HCT116 (cell line): Measurements from ENCODE around the gene KLK1. TPM values are rescaled to one million over a fixed set of nuclear protein-coding genes. Genes with fewer than 3 reads are reported as not detected.

Source experiments
- ATAC-seq: fragments of 200-7000 bp; cut with Tn5 transposase; 2 replicates; pipeline ENCODE4 v1.9.1; 2020; ENCODE audit warnings: mild to moderate bottlenecking, moderate library complexity
- BruUV-seq: library from RNA; stranded (reverse); fragments of 400-500 nt; replicated peaks from 2 replicates; lab custom pipeline; 2021; lab: Mats Ljungman, UMichigan
- CTCF ChIA-PET: fragments of 300-600 bp; sonication (Branson Sonifier 250); formaldehyde crosslinking; loops from one replicate; lab custom pipeline; 2021; ENCODE audit warnings: antibody characterized with exemption; lab: Charles Lee
- POLR2A ChIA-PET: fragments of 300-600, 350-600 bp; sonication (Branson Sonifier 250); formaldehyde crosslinking; loops from one replicate; lab custom pipeline; 2021; ENCODE audit warnings: antibody characterized with exemption; lab: Charles Lee
- RAD21 ChIA-PET, 2 experiments: fragments of 300-600 bp; sonication (Branson Sonifier 250); formaldehyde crosslinking; loops; one replicate each; lab custom pipeline; 2023; ENCODE audit warnings: low total read pairs in 2 of 2; ENCODE audit not compliant: uncharacterized antibody in 2 of 2, unreplicated experiment in 2 of 2, low non-redundant PET in 1 of 2; lab: Charles Lee
- DNase-seq: peaks from one replicate; pipeline ENCODE4 v3.0.0-alpha.2; 2010; ENCODE audit warnings: low read depth, low spot score
- H2AFZ ChIP-seq: fragments of 200-600 bp; shearing (Covaris generic), sonication (generic); 2 replicates; pipeline ENCODE4 v1.6.1; 2017; ENCODE audit warnings: low read depth, mixed run types, mixed read lengths, antibody characterized with exemption, low read length; ENCODE audit not compliant: poor library complexity, severe bottlenecking
- H3K27ac ChIP-seq: 2 replicates; pipeline ENCODE4 v1.5.1; 2012; ENCODE audit warnings: low read depth, low read length
- H3K27me3 ChIP-seq: fragments of 200-600 bp; sonication (generic); 2 replicates; pipeline ENCODE4 v1.6.1; 2016; ENCODE audit warnings: mixed run types, low read length, mixed read lengths; ENCODE audit not compliant: insufficient read depth
- H3K36me3 ChIP-seq, 2 experiments: fragments of 200-500 bp in 1 of 2; fragments of 200-600 bp in 1 of 2; sonication (Bioruptor generic) in 1 of 2; sonication (generic) in 1 of 2; 2 replicates each; pipeline versions ENCODE4 v1.5.1 to v1.6.1; 2014 to 2016; ENCODE audit warnings: low read length in 2 of 2, inconsistent platforms in 1 of 2, mixed read lengths in 1 of 2, mixed run types in 1 of 2; ENCODE audit not compliant: insufficient read depth in 2 of 2, control insufficient read depth in 1 of 2
- H3K4me1 ChIP-seq, 2 experiments: fragments of 200-600 bp in 1 of 2; sonication (generic) in 1 of 2; 2 replicates each; pipeline versions ENCODE4 v1.5.1 to v1.6.1; 2012 to 2017; ENCODE audit warnings: low read length in 2 of 2, inconsistent platforms in 1 of 2, mild to moderate bottlenecking in 1 of 2, mixed read lengths in 1 of 2, mixed run types in 1 of 2, moderate library complexity in 1 of 2; ENCODE audit not compliant: insufficient read depth in 2 of 2, control insufficient read depth in 1 of 2
- H3K4me2 ChIP-seq: fragments of 200-600 bp; sonication (generic); 2 replicates; pipeline ENCODE4 v1.6.1; 2017; ENCODE audit warnings: mixed run types, low read length, mixed read lengths
- H3K4me3 ChIP-seq, 2 experiments: fragments of 200-600 bp in 1 of 2; sonication (generic) in 1 of 2; replicated peaks in 1 of 2; 2 replicates each; pipeline ENCODE4 v1.5.1; 2011 to 2016; ENCODE audit warnings: low read length in 2 of 2, control low read depth in 1 of 2, low read depth in 1 of 2, mild to moderate bottlenecking in 1 of 2, mixed read lengths in 1 of 2, mixed run types in 1 of 2
- H3K79me2 ChIP-seq: fragments of 200-600 bp; sonication (generic); 2 replicates; pipeline ENCODE4 v1.6.1; 2017; ENCODE audit warnings: mild to moderate bottlenecking, mixed run types, low read length, moderate library complexity, mixed read lengths; ENCODE audit not compliant: insufficient read depth
- H3K9ac ChIP-seq: fragments of 200-600 bp; sonication (generic); 2 replicates; pipeline ENCODE4 v1.6.1; 2016; ENCODE audit warnings: low read length, mixed read lengths
- H3K9me2 ChIP-seq: fragments of 200-600 bp; sonication (generic), shearing (Covaris generic); 2 replicates; pipeline ENCODE4 v1.6.1; 2017; ENCODE audit warnings: mixed run types, mild to moderate bottlenecking, moderate library complexity; ENCODE audit not compliant: insufficient read depth
- H3K9me3 ChIP-seq, 2 experiments: fragments of 200-500 bp in 1 of 2; fragments of 200-600 bp in 1 of 2; sonication (Bioruptor generic) in 1 of 2; sonication (generic) in 1 of 2; 2 replicates each; pipeline ENCODE4 v1.6.1; 2014 to 2017; ENCODE audit warnings: low read length in 2 of 2, mixed read lengths in 2 of 2, inconsistent platforms in 1 of 2, low read depth in 1 of 2, mild to moderate bottlenecking in 1 of 2, mixed run types in 1 of 2, moderate library complexity in 1 of 2; ENCODE audit not compliant: control insufficient read depth in 1 of 2, insufficient read depth in 1 of 2
- H4K20me1 ChIP-seq: fragments of 200-600 bp; sonication (generic), shearing (Covaris generic); 2 replicates; pipeline ENCODE4 v1.6.1; 2017; ENCODE audit warnings: mixed run types, mild to moderate bottlenecking, moderate library complexity; ENCODE audit not compliant: insufficient read depth
- EGR1 ChIP-seq: IDR thresholded peaks from 2 replicates; pipeline ENCODE4 v1.6.1; 2012; ENCODE audit warnings: low read depth
- EZH2 ChIP-seq: fragments of 200-600 bp; sonication (generic); IDR thresholded peaks from 2 replicates; pipeline ENCODE4 v1.6.1; 2017; ENCODE audit warnings: antibody characterized with exemption, mixed run types
- POLR2A ChIP-seq: IDR thresholded peaks from 2 replicates; pipeline ENCODE4 v1.7.0; 2011; ENCODE audit warnings: borderline replicate concordance; ENCODE audit not compliant: insufficient read depth, insufficient read length; ENCODE audit errors: extremely low read depth
- POLR2AphosphoS5 ChIP-seq: IDR thresholded peaks from 2 replicates; pipeline ENCODE4 v1.6.1; 2011; ENCODE audit warnings: mild to moderate bottlenecking, low read depth, low read length, moderate library complexity
- TCF7L2 ChIP-seq: IDR thresholded peaks from 2 replicates; pipeline ENCODE4 v1.7.0; 2011; ENCODE audit warnings: borderline replicate concordance, inconsistent platforms; ENCODE audit not compliant: insufficient read depth, insufficient read length; ENCODE audit errors: extremely low read depth
- ZFX ChIP-seq: fragments of 450-650 bp; IDR thresholded peaks from 2 replicates; pipeline ENCODE4 v1.6.1; 2017
- intact Hi-C: fragments of 100-400 bp; cut with micrococcal nuclease; formaldehyde crosslinking; loops from 2 replicates; pipeline ENCODE4 v1.10.0; 2022
- total RNA-seq: library from RNA; stranded (reverse); gene quantifications from one replicate; pipeline ENCODE4 v1.2.1, GENCODE V29; 2021; ENCODE audit not compliant: unreplicated experiment
- TF ChIP-seq, protein P1 (sequence below): IDR thresholded peaks from 2 replicates; pipeline ENCODE4 v1.6.1; 2012

Gene KLK1
- total RNA-seq, 1 experiment from 2014 or later, result 3.3 TPM

DNA sequence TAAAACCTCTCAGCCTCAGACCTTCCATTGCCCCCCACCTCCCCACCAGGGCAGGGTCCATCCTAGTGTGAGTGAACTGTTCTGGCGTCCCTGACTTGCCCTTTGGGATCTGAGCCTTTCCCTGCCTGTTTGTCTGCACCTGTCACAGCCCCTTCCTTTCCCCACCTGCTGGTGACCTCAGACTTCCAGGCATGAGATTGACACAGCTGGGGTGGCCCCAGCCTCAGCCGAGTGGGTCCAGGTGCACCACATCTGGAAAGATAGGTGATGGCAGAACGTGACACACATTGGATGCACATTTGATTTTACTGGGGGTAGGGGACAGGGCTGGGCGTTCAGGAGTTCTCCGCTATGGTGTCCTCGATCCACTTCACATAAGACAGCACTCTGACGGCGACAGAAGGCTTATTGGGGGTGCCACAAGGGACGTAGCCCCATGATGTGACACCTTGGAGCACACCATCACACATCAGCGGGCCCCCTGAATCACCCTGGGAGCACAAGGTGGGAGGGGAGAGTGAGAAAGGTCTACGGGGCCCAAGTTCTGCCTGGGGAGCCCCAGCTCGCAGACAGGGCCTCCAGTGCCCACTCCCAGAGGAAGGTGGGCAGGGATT lies 4.6 kb downstream of the KLK1 start:
- intact Hi-C loops, result no loop called here
- CTCF ChIA-PET, result no interaction called here

DNA sequence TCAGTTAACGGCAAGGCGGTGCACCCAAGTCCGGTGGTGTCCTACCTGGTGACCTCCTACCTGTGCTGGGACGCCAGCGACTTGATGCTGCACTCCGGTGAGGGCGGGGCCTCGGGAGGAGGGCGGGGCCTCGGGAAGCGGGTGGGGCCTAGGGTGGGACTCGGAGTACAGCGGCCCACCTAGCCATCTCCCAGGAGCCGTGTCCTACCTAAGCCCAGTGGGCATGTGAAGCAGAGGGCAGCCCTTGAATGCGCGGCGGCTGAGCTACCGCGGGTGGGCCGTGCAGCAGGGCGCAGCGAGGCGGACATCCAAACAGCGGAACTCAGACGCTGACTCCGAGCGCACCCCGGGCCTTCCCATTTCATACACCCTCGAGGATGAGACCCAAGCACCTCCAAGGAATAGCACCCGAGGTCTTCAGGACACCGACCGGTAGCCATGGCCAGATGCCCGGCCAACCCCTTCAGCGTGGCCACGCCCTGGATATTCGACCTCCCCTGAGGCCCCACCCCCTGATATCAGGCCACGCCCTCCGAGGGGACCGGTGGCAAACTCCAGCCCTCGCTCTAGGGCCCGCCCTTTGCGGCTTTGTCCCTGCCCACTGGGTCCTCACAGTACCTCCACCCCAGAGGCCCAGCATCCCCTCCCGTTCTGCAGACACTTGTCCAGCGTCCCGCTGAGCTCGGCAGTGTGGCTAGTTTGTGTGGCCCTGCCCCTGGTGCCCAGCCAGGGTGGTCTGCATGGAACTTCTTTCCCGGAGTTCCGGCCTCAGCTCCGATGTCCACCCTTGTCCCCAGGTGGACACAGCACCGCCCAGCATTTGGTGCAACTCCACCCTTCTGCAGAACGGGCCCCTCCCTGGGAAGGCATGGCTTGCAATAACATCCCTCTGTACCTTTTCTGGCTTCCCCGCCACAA lies 5.4 kb downstream of the KLK1 start:
- Histone ChIP-seq H3K4me2 (peak overlapping the region; percentile 94), H3K79me2 (no peaks in the 10 kb centered on the region), H3K9ac (peak overlapping the region; percentile 41; the same call in 1 of the 2 replicates), H3K9me3 (peaks cover 0 to 7% of the 10 kb centered on the region in 2 experiments; a peak in 1 of 4 replicates), H2AFZ (peak overlapping the region; percentile 92), H3K27me3 (no peaks in the 10 kb centered on the region), H3K9me2 (no peaks in the 10 kb centered on the region), H3K4me3 (peak overlapping the region; percentile 51 to 64), H3K27ac (peak overlapping the region; percentile 59; the same call in 1 of the 2 replicates), H3K4me1 (peaks cover 24 to 46% of the 10 kb centered on the region in 2 experiments), H3K36me3 (no peaks in the 10 kb centered on the region), H4K20me1 (no peaks in the 10 kb centered on the region)
- DNase-seq, result peak; percentile 48
- no TSS peak for BruUV-seq
- POLR2A ChIA-PET, result interaction anchor here (1.0 kb wide), 1 partner anchor 14 kb away, joined by 3 read pairs; no protein-coding TSS in a partner anchor
- intact Hi-C loops, result no loop called here
- ATAC-seq, result peak; percentile 93
- RAD21 ChIA-PET, result no interaction called here
- CTCF ChIA-PET, result no interaction called here
- TF ChIP-seq POLR2AphosphoS5 (peak; percentile 54; the same call in 1 of the 2 replicates), EZH2 (no peak)

More for the DNA sequence above, 4.6 kb downstream of the KLK1 start:
- H3K36me3 ChIP-seq, result no peaks in the 10 kb centered on the region
- no peaks in the 10 kb centered on the region for H4K20me1 ChIP-seq
- DNase-seq (no peak), ATAC-seq (no peak)
- H3K4me1 ChIP-seq, result peaks cover 24 to 52% of the 10 kb centered on the region in 2 experiments
- peak overlapping the region; percentile 51 to 64; a peak in 2 of 4 replicates for H3K4me3 ChIP-seq
- no peaks in the 10 kb centered on the region for H3K27me3 ChIP-seq
- peaks cover 0 to 7% of the 10 kb centered on the region in 2 experiments; a peak in 1 of 4 replicates for H3K9me3 ChIP-seq
- TF ChIP-seq EGR1 (no peak), POLR2AphosphoS5 (no peak), ZFX (no peak), TCF7L2 (no peak), POLR2A (no peak)
- TF ChIP-seq, protein P1, sequence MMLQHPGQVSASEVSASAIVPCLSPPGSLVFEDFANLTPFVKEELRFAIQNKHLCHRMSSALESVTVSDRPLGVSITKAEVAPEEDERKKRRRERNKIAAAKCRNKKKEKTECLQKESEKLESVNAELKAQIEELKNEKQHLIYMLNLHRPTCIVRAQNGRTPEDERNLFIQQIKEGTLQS, result no peak
- POLR2A ChIA-PET, result no interaction called here
- no peak overlapping the region for H3K9ac ChIP-seq
- no peaks in the 10 kb centered on the region for H3K79me2 ChIP-seq
- H3K27ac ChIP-seq, result no peak overlapping the region; the same call in 1 of the 2 replicates
- no peak overlapping the region for H2AFZ ChIP-seq
- H3K4me2 ChIP-seq, result peak overlapping the region; percentile 94
- BruUV-seq, result no TSS peak
- H3K9me2 ChIP-seq, result no peaks in the 10 kb centered on the region
- RAD21 ChIA-PET, result no interaction called here
